ENCODE measurements around the gene ERG. TPM values are rescaled to one million over a fixed set of nuclear protein-coding genes. Genes with fewer than 3 reads are reported as not detected.

The ERG gene
- total and polyA plus RNA-seq, 9 of the 15 experiments (the other 6 are each of a cell fraction or from before 2014, with no cell fraction given): 0.06 TPM; not detected in 8

DNA sequence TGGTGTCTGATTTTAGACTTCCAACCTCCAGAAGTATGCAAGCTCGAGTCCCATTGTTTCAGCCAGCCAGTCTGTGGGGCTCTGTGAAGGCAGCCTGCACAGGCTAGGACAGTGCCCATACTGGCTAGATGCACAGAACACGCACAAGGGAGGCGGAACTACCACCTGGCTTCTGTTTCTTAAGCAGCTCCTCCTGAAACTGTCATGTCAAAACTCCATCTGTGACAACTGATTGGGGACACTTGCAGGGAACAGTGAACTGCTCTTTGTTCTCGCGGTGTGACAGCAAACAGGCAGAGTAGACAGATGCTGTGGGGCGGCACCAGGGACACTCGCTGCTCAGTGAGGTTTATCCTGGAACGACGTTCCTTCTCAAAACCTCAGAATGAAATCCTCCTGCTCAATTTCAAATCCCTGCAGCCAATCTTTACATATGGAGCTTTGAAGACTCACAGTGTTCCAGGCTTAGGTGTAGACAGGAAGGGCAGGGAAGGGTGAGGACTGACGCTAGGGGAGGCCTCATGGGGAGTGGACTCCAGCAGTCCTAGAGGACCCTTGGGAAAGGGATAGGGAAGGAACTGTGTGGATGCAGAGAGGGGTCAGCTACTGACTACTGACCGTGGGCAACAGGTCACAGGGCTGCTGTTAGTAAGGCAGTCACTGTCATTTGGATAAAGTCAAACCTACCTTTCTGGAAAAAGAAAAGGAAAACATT lies 73.8 kb downstream of the ERG start:
- Histone ChIP-seq H4K20me1 (replicated peaks; ENCODE audit: control insufficient read depth, insufficient read depth, low read length) (no peaks in the 10 kb centered on the region), H2AFZ (ENCODE audit: low read depth, low read length) (no peak overlapping the region), H3K36me3 (ENCODE audit: control insufficient read depth, insufficient read depth, low read length) (no peaks in the 10 kb centered on the region), H3K9ac (ENCODE audit: insufficient read depth in 1 of 2, low read depth in 2 of 2, low read length in 2 of 2) (no peak overlapping the region), H3K27me3 (ENCODE audit: control insufficient read depth in 2 of 2, insufficient read depth in 2 of 2, low read length in 2 of 2) (peaks cover 16 to 34% of the 10 kb centered on the region in 2 experiments), H3K4me2 (ENCODE audit: insufficient read depth, low read length) (no peak overlapping the region), H3K9me3 (replicated peaks; ENCODE audit: control insufficient read depth, insufficient read depth, low read depth, low read length) (no peaks in the 10 kb centered on the region), H3K4me1 (replicated peaks in 1 of 2; ENCODE audit: control insufficient read depth in 2 of 2, insufficient read depth in 2 of 2, low read length in 2 of 2) (no peaks in the 10 kb centered on the region), H3K79me2 (ENCODE audit: control insufficient read depth, insufficient read depth, low read length) (no peaks in the 10 kb centered on the region), H3K4me3 (no peak overlapping the region), H3K9me1 (ENCODE audit: control insufficient read depth, insufficient read depth, low read length) (no peaks in the 10 kb centered on the region), H3K27ac (ENCODE audit: extremely low read depth, low read depth, low read length) (no peak overlapping the region)
- 2% methylated on average over 11 of the region's 11 CpGs for WGBS (ENCODE audit: insufficient coverage, low coverage, missing lambda C conversion rate)
- no peak for DNase-seq (ENCODE audit: extremely low read depth in 1 of 4, low spot score in 3 of 4)
- no peak; the same call in 2 of the 3 replicates for ATAC-seq
- CTCF ChIA-PET (ENCODE audit: low intra/inter-chr PET ratio): no interaction called here
- TF ChIP-seq POU5F1 (IDR thresholded peaks at IDR 0.05; ENCODE audit: borderline replicate concordance, low read depth, low read length, partially characterized antibody): no peak
- no peak for TF ChIP-seq MCM3 (IDR thresholded peaks at IDR 0.05)
- no peak for TF ChIP-seq POLR2AphosphoS2 (IDR thresholded peaks at IDR 0.05; ENCODE audit: low read length)
- no peak for TF ChIP-seq ZNF175 (CRISPR knock-in tag; IDR thresholded peaks at IDR 0.05; ENCODE audit: low read depth)
- no peak for TF ChIP-seq CHD2 (IDR thresholded peaks at IDR 0.05; ENCODE audit: low read depth, low read length)
- no peak for TF ChIP-seq MEIS2 (IDR thresholded peaks at IDR 0.05; ENCODE audit: partially characterized antibody)
- no peak for TF ChIP-seq ZNF146 (CRISPR knock-in tag; IDR thresholded peaks at IDR 0.05; ENCODE audit: unreplicated experiment)
- no peak for TF ChIP-seq CBX3 (IDR thresholded peaks at IDR 0.05; ENCODE audit: borderline replicate concordance in 1 of 2, low read length in 2 of 2)
- TF ChIP-seq ZNF584 (CRISPR knock-in tag; IDR thresholded peaks at IDR 0.05; ENCODE audit: low read depth): no peak
- no peak for TF ChIP-seq ZNF764 (CRISPR knock-in tag; IDR thresholded peaks at IDR 0.05; ENCODE audit: low read depth)
- TF ChIP-seq TBP (optimal IDR thresholded peaks at IDR 0.05; ENCODE audit: low read depth, low read length): no peak
- no peak for TF ChIP-seq ZBTB1 (CRISPR knock-in tag; IDR thresholded peaks at IDR 0.05; ENCODE audit: borderline replicate concordance, low read depth)
- TF ChIP-seq GTF2E2 (tag; IDR thresholded peaks at IDR 0.05): no peak
- TF ChIP-seq, protein P1, sequence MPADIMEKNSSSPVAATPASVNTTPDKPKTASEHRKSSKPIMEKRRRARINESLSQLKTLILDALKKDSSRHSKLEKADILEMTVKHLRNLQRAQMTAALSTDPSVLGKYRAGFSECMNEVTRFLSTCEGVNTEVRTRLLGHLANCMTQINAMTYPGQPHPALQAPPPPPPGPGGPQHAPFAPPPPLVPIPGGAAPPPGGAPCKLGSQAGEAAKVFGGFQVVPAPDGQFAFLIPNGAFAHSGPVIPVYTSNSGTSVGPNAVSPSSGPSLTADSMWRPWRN (IDR thresholded peaks at IDR 0.05; ENCODE audit: low read depth): no peak
- TF ChIP-seq, protein P2, sequence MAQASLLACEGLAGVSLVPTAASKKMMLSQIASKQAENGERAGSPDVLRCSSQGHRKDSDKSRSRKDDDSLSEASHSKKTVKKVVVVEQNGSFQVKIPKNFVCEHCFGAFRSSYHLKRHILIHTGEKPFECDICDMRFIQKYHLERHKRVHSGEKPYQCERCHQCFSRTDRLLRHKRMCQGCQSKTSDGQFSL (CRISPR knock-in tag; IDR thresholded peaks at IDR 0.05): no peak
- TF ChIP-seq, protein P2 (tag; IDR thresholded peaks at IDR 0.05): no peak
- no peak for TF ChIP-seq PHB2 (IDR thresholded peaks at IDR 0.05; ENCODE audit: low read depth)
- BruUV-seq (replicated peaks): no TSS peak
- intact Hi-C loops (cut with micrococcal nuclease): no loop called here
- POLR2A ChIA-PET: interaction anchor here (0.6 to 1.0 kb wide), 3 partner anchors 8 to 1578 kb away, joined by 3 read pairs; no protein-coding TSS in a partner anchor
- in situ Hi-C loops (cut with MboI): no loop called here
- no peak for FAIRE-seq
